Transverse colon (tissue), 4 donors: ENCODE results near the gene TCEAL1. TPM values are rescaled to one million over a fixed set of nuclear protein-coding genes. Genes with fewer than 3 reads are reported as not detected.
A peak's percentile ranks its signal among the peaks of the same experiment; 100 is the strongest.

Source experiments
- DNase-seq: peaks from one replicate; pipeline ENCODE4 v3.0.0-alpha.2; 2019
- H3K27ac ChIP-seq, 4 donors: fragments of 200-600 bp; sonication (generic); 2 replicates each; pipeline ENCODE4 v1.5.1; 2016 to 2018; ENCODE audit warnings: inconsistent platforms in 4 of 4
- H3K27me3 ChIP-seq: fragments of 200-600 bp; sonication (generic); 2 replicates; pipeline ENCODE4 v1.5.1; 2017; ENCODE audit warnings: inconsistent platforms
- H3K36me3 ChIP-seq, 4 donors: fragments of 200-600 bp; sonication (generic); 2 replicates each; pipeline ENCODE4 v1.5.1; 2017 to 2019; ENCODE audit warnings: inconsistent platforms in 4 of 4
- H3K4me1 ChIP-seq, 4 donors: fragments of 200-600 bp; sonication (generic); 2 replicates each; pipeline ENCODE4 v1.5.1; 2017 to 2020; ENCODE audit warnings: inconsistent platforms in 4 of 4
- H3K4me3 ChIP-seq, 4 donors: fragments of 200-600 bp; sonication (generic); 1 replicate in 1 of 4; 2 replicates in 3 of 4; pipeline versions ENCODE4 v1.5.1 to v1.6.1; 2017 to 2019; ENCODE audit warnings: inconsistent platforms in 4 of 4
- H3K9me3 ChIP-seq, 2 donors: fragments of 200-600 bp; sonication (generic); 2 replicates each; pipeline ENCODE4 v1.5.1; 2017 to 2019; ENCODE audit warnings: inconsistent platforms in 2 of 2
- EP300 ChIP-seq: sonication (generic); formaldehyde crosslinking; IDR thresholded peaks from one replicate; pipeline ENCODE4 v1.6.1; 2017; ENCODE audit warnings: antibody characterized with exemption, low read depth
- POLR2A ChIP-seq: fragments of 450-650 bp; IDR thresholded peaks from one replicate; pipeline ENCODE4 v1.6.1; 2016; ENCODE audit warnings: antibody characterized with exemption, mild to moderate bottlenecking, moderate library complexity
- POLR2AphosphoS5 ChIP-seq, 3 donors: sonication (generic); formaldehyde crosslinking; IDR thresholded peaks; one replicate each; pipeline ENCODE4 v1.6.1; 2016; ENCODE audit warnings: antibody characterized with exemption in 3 of 3
- WGBS, 2 donors: methylation state at CpG; one replicate each; pipeline ENCODE4 v1.1.5; 2018; ENCODE audit warnings: low coverage in 1 of 2; 5-methylcytosine and 5-hydroxymethylcytosine counted together
- in situ Hi-C, 4 donors: fragments of 200-750 bp; cut with MboI; loops; one replicate each; pipeline versions ENCODE4 v1.15.0 to v1.15.1; 2017; ENCODE audit warnings: low sequenced_read_pairs in 3 of 4, low pct_ligation_motif_present in 1 of 4, low pct_unique_long_range_greater_than_20kb in 1 of 4
- intact Hi-C: fragments of 100-400 bp; cut with DNase I; formaldehyde crosslinking; loops from one replicate; pipeline ENCODE4 v1.15.1; 2023; ENCODE audit warnings: low total_unique reads
- total RNA-seq, 4 donors: library from RNA; depleted of rRNA; stranded (reverse); fragments of >200 nt; gene quantifications; one replicate each; pipeline ENCODE4 v1.1.0, GENCODE V29; 2016
- TF ChIP-seq, protein P1 (sequence below), 5 experiments: fragments of 200-600 bp in 3 of 5; fragments of 450-650 bp in 2 of 5; sonication (generic) in 3 of 5; IDR thresholded peaks; 1 replicate in 2 of 5; 2 replicates in 3 of 5; pipeline ENCODE4 v1.5.1; 2016 to 2017; ENCODE audit warnings: antibody characterized with exemption in 5 of 5, inconsistent platforms in 3 of 5, mild to moderate bottlenecking in 2 of 5, moderate library complexity in 1 of 5

The TCEAL1 gene
- total RNA-seq, 4 donors from 2014 or later, result 44.9 to 79.2 (median 56.6) TPM

DNA sequence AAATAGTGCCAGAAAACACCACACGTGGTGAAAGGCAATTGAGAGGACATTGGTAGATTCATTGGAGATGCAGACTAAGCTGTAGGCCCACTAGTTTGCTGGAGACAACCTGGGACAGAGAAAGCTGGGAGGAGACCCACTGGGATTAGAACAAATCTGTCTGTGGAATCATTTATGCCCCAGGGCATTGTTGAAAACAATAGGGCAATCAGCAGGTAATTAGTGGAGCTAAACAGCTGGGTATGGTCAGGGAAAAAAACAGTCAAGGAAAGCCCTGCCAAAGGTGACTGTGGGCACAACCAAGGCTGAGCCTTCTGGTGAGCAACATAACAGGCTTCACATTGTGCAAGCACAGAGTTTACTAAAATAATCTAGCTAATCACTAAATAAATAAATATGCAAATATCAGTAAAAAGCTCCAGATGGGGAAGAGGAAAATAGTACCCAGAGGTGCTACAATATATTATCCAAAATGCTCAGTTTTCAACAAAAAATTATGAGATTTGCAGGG lies 12.0 kb upstream of the TCEAL1 start:
- WGBS, 2 donors, result 31% methylated on average over 1 of the region's 1 CpG; no CpG with 5 or more reads in 1 of the 2 donors

DNA sequence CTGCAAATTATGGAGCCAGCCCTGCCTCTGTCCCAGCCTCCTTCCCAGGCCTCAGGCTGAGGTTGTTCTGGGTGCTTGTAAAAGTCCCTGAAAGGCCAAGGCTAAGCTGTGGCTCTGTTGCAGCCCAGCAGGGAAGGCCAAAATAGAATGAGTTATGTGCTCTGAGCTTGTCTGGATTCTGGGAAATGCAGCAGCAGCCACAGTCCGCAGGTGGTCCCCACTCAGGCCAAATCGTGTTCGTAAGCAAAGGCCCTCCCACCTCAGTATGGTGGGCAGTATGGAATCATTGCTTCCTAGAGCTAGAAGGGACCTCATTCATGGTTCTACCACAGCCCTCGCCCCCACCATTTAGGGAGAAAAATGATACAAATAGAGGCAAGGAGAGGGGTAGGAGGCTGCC lies 4.7 kb upstream of the TCEAL1 start:
- no peaks in the 10 kb centered on the region for H3K27me3 ChIP-seq
- intact Hi-C loops (no loop called here), in situ Hi-C loops (no loop called here)
- no peak for TF ChIP-seq EP300
- H3K27ac ChIP-seq, result peak overlapping the region; percentile 50 to 70 (median 57)
- no peaks in the 10 kb centered on the region for H3K36me3 ChIP-seq
- H3K9me3 ChIP-seq, result no peaks in the 10 kb centered on the region
- 66% methylated on average over 4 of the region's 4 CpGs; no CpG with 5 or more reads in 1 of the 2 donors for WGBS, 2 donors
- H3K4me3 ChIP-seq, result no peak overlapping the region
- no peak for DNase-seq
- peaks cover 0 to 10% (median 3%) of the 10 kb centered on the region in 4 donors for H3K4me1 ChIP-seq

More for the DNA sequence above, 12.0 kb upstream of the TCEAL1 start:
- H3K9me3 ChIP-seq, result no peaks in the 10 kb centered on the region
- no peaks in the 10 kb centered on the region for H3K27me3 ChIP-seq
- no peak overlapping the region for H3K4me3 ChIP-seq
- no peaks in the 10 kb centered on the region for H3K36me3 ChIP-seq
- no peak overlapping the region for H3K27ac ChIP-seq
- no peaks in the 10 kb centered on the region for H3K4me1 ChIP-seq
- TF ChIP-seq, protein P1, sequence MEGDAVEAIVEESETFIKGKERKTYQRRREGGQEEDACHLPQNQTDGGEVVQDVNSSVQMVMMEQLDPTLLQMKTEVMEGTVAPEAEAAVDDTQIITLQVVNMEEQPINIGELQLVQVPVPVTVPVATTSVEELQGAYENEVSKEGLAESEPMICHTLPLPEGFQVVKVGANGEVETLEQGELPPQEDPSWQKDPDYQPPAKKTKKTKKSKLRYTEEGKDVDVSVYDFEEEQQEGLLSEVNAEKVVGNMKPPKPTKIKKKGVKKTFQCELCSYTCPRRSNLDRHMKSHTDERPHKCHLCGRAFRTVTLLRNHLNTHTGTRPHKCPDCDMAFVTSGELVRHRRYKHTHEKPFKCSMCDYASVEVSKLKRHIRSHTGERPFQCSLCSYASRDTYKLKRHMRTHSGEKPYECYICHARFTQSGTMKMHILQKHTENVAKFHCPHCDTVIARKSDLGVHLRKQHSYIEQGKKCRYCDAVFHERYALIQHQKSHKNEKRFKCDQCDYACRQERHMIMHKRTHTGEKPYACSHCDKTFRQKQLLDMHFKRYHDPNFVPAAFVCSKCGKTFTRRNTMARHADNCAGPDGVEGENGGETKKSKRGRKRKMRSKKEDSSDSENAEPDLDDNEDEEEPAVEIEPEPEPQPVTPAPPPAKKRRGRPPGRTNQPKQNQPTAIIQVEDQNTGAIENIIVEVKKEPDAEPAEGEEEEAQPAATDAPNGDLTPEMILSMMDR (IDR thresholded peaks at IDR 0.05), result no peak
- DNase-seq, result no peak
- intact Hi-C loops (no loop called here), in situ Hi-C loops (no loop called here)

DNA sequence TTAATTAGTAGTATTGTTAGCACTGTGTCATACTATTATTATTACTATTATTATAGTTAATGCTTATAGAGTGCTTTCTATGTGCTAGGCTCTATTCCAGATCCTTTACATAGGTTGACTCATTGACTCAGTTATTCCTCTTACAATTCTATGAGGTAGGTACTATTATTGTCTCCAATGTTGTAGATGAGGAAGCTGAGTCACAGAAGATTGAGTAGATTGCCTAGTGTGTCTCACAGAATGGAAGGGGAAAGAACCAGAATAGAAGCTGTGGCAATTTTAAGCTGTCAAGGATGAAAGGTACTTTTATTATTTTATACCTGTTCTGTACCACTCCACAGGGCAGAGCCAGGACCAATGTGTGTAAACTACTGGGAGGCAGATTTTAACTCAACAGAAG lies 1.9 kb upstream of the TCEAL1 start:
- DNase-seq, result no peak
- H3K9me3 ChIP-seq, result no peaks in the 10 kb centered on the region
- intact Hi-C loops (no loop called here), in situ Hi-C loops (no loop called here)
- TF ChIP-seq POLR2A (no peak), EP300 (no peak), POLR2AphosphoS5 (IDR thresholded peaks at IDR 0.05) (no peak)
- TF ChIP-seq, protein P1 (IDR thresholded peaks at IDR 0.05), result no peak
- peak overlapping the region in 2 of 4 donors; percentile 92 to 96 for H3K27ac ChIP-seq
- no peaks in the 10 kb centered on the region for H3K36me3 ChIP-seq
- no peak overlapping the region for H3K4me3 ChIP-seq
- peaks cover 0 to 10% (median 3%) of the 10 kb centered on the region in 4 donors for H3K4me1 ChIP-seq
- H3K27me3 ChIP-seq, result no peaks in the 10 kb centered on the region

DNA sequence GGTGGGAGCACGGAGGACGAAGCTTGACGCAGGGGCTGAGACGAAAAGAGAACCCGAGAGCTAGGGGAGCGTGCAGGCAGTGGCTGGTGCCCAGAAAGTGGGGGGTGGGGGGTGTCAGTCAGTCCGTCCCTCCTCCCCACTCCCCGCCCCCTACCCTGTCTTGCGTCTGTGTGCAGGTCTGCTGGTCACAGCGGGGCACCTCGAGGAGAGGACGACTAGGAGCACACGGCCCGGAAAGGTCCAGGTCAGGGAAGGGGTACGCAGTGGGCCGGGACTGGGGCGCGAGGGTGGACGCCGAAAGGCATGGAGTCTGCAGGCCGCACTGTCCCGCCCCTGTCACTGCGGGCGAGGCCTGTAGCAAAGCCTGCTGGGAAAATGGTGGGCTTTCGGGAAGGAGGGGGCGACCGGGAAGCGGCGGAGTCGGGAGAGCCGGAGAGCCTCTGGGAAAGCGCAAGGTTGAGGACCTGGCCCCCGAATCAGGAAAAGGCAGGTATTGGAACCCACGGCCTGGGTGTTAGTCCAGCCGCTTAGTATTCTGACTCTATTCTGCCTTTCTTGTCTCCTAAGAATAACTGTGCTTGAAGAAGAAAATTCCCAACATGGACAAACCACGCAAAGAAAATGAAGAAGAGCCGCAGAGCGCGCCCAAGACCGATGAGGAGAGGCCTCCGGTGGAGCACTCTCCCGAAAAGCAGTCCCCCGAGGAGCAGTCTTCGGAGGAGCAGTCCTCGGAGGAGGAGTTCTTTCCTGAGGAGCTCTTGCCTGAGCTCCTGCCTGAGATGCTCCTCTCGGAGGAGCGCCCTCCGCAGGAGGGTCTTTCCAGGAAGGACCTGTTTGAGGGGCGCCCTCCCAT lies 769 bp downstream of the TCEAL1 start:
- peak overlapping the region; percentile 87 to 96 (median 94) for H3K27ac ChIP-seq
- TF ChIP-seq, protein P1 (IDR thresholded peaks at IDR 0.05), result peak; percentile 8 to 33 (median 22)
- TF ChIP-seq POLR2A (peak; percentile 46), EP300 (peak; percentile 9), POLR2AphosphoS5 (IDR thresholded peaks at IDR 0.05) (peak in 2 of 3 donors; percentile 28 to 42)
- peak overlapping the region; percentile 52 to 75 (median 62) for H3K4me3 ChIP-seq
- DNase-seq, result peak; percentile 60
- peaks cover 0 to 10% (median 3%) of the 10 kb centered on the region in 4 donors for H3K4me1 ChIP-seq
- intact Hi-C loops, result no loop called here
- H3K9me3 ChIP-seq, result no peaks in the 10 kb centered on the region
- WGBS, 2 donors, result 34% methylated on average over 49 of the region's 49 CpGs; no CpG with 5 or more reads in 1 of the 2 donors
- in situ Hi-C loops, result no loop called here
- H3K27me3 ChIP-seq, result no peaks in the 10 kb centered on the region
- H3K36me3 ChIP-seq, result no peaks in the 10 kb centered on the region
